Epithelial cell of esophagus (primary cell): ENCODE results near the gene GP1BB.

ENCODE experiments used
- DNase-seq: peaks from one replicate; pipeline ENCODE4 v3.0.0; 2010; ENCODE audit warnings: low read depth
- H3K4me3 ChIP-seq: 2 replicates; pipeline ENCODE4 v1.5.1; 2011; ENCODE audit warnings: mild to moderate bottlenecking, low read length, control low read depth
- CTCF ChIP-seq: IDR thresholded peaks from 2 replicates; pipeline ENCODE4 v1.5.1; 2011; ENCODE audit warnings: low read depth, mild to moderate bottlenecking, low read length, control low read depth, inconsistent platforms; ENCODE audit not compliant: insufficient read depth; ENCODE audit errors: missing control alignments

Gene GP1BB

GRCh38 chr22:19716829-19717105 is 6.6 kb upstream of the GP1BB start:
- DNase-seq: no peak
- no peak for TF ChIP-seq CTCF
- H3K4me3 ChIP-seq: no peak overlapping the region

- no peak for TF ChIP-seq CTCF
- H3K4me3 ChIP-seq: no peak overlapping the region
- no peak for DNase-seq
Observed at GRCh38 chr22:19717181-19717580, 6.2 kb upstream of the GP1BB start.

- peak; percentile 62 for DNase-seq
- peak; percentile 49 for TF ChIP-seq CTCF
- H3K4me3 ChIP-seq: peak overlapping the region; percentile 40
Observed at GRCh38 chr22:19717691-19718455, 5.5 kb upstream of the GP1BB start.

- H3K4me3 ChIP-seq: peak overlapping the region; percentile 40
Observed at GRCh38 chr22:19718456-19719049, 4.8 kb upstream of the GP1BB start.

GRCh38 chr22:19719050-19719482 is 4.3 kb upstream of the GP1BB start:
- no peak overlapping the region for H3K4me3 ChIP-seq
- TF ChIP-seq CTCF: no peak
- no peak for DNase-seq

More at GRCh38 chr22:19718456-19719049, 4.8 kb upstream of the GP1BB start:
- no peak for TF ChIP-seq CTCF
- DNase-seq: no peak

GRCh38 chr22:19719488-19720021 is 3.8 kb upstream of the GP1BB start:
- TF ChIP-seq CTCF: no peak
- H3K4me3 ChIP-seq: no peak overlapping the region
- no peak for DNase-seq
